GM21825 (cell line): ENCODE data around the gene TOMM6.
"Not testable (repeated sequence)": the region's sequence is repeated elsewhere in the genome, so short reads cannot be mapped to it uniquely, and the experiment has no call there.

Experiments used
- ATAC-seq: cut with Tn5 transposase; IDR thresholded peaks from one replicate; pipeline ENCODE4 v1.9.1; 2021; ENCODE audit warnings: mild to moderate bottlenecking, moderate library complexity; ENCODE audit not compliant: unreplicated experiment

The TOMM6 gene

DNA sequence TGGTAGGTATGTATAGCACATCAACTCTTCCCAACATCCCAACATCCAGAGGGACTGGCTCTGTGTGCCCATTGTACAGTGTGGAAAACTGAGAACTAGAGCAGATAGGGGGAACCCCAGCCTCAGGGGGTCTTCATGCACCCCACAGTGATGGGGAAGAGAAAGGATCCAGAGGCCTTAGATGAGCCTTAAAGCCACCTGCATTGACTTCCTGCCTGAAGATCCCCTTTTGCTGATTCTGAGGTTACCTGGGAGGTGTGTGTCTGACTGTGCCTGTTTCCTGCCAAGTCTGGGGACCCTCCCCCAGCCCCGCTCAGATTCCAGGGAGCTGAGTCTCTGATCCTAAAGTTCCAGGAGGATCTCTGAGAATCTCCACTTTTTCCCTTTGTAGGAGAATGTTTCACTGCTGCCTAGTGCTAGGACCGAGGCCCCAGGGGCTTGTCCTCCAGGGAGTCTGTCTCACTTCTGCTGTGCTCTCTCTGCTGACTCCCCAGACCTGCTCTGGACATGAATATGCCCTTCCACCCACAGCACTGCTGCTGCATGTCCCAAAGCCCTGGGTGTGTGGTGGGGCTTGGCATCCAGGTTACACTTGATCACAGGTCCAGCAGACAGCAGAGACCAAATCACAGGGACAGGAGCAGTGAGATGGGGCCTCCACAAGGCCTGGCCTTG lies 27.5 kb upstream of the TOMM6 start:
- ATAC-seq: no peak

DNA sequence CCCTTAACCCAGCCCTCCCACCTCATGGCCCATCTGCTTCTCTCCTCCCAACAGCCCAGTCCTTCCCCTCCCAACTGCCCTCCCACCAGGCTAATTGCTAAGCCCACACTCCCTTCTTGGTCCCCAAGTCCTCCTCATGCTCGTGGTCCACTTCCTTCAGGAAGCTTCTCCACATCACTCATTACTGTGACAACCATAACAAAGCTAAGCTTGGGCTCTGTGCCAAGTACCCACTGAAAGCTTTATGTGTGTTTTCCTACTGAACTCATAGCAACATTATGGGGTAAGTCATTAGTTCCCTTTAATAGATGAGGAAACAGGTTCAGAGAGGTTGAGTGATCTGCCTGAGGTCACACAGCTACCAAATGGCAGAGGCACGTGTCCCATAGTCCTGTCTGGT lies 24.0 kb upstream of the TOMM6 start:
- ATAC-seq: no peak

DNA sequence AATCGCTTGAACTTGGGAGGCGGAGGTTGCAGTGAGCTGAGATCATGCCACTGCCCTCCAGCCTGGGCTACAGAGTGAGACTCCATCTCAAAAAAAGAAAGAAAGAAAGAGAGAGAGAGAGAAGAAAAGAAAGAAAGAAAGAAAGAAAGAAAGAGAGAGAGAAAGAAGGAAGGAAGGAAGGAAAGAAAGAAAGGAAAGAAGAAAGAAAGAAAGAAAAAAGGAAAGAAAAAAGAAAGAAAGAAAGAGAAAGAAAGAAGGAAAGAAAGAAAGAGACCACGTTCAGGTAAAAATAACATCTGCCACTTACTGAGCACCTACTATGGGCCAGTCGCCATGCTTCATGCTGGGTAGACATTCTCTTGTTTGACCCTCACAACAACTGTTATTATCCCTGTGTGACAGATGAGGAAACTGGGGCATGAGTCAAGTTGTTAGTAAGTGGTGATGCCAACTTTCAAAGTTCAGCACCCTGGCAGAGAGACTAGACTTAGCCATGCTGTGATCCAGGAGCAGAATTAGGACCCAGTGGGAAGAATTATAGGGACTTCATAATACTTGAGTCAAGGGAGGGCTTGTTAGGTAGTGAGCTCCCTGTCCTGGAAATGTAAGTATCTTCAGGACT lies 21.3 kb upstream of the TOMM6 start:
- ATAC-seq: not testable (repeated sequence)

DNA sequence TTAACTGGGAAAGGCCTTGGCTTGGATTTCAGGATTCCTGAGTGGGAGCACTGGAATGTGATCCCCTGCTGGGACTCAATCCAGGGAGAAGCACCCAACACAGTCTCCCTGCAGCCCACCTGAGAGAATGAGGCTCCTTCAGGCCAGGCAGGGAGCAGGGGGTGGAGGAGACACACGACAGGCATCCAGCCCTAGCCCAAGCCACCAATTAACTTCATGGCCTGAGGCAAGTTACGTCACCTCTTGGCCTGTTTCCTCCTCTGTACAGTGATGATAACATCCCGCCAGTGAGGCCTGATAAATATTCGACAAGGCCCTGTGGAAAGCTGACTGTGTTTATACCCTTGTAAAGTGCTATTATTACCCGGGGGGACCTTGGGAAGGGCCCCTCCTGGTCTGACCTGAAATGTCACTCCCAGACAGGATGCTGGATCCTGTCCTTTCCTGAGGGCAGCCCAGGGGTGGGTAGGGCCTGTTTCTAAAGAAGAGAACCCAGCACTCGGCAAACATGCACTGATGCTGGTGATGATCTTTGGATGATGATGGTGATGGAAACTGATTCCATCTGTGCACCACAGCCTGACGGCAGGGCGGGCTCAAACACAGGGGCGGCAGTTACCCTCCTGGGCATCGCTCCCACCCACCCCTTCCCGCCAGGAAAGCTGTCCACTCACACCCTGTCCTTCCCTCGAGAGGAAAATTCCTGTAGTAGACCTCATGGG lies 20.2 kb upstream of the TOMM6 start:
- ATAC-seq: no peak

DNA sequence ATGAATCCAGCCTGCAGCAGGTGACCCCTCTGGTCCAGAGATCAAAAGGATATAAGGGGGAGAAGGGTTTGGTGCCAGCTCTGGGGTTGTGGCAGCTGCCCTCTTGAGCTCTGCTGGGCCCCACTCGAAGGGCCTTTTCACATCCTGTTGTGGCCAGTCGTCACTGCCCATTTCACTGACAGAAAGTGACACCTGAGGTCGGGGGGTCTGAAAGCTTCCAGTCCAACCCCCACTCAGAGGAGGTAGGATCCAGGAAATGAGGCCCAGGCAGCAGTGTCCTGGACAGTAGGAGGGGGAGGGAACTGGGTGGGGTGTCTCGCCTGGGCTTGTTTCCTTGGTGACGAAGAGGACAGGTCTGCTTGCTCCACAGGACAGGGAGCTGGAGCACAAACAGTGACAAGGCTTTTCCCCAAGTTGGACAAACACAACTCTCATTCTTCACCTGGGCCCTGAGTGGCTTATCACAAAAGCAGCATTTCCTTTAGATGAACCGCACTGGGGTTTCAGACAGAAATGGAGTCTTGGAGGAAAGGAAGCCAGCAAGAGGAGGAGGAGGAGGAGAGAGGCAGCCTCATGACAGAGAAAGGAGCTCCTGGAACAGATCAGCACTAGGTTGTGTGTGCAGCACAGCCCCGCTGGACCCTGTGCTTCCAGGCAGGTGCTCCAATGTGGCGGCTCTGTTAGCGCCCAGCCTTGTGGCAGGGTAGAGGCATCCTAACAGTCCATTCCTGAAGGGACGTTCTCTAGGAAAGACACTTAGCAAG lies 18.8 kb upstream of the TOMM6 start:
- no peak for ATAC-seq

DNA sequence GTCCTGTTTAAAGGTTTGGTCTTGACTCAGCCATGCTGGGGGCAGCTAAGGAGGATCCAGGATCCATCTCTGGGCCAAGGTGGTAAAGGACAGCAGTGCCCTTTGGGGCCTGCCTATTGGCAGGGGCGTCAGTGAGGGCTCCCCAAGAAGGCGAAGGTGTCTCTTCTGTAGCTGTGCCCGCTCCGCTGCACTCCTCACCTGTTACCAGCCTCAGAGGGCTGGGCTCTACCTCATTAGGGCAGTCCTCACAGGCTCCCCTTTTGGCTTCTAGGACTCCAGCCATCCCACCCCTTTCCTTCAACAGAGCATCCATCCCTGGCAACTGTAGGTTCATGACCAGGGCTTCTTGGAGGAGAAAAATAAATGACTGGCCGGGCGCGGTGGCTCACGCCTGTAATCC lies 18.1 kb upstream of the TOMM6 start:
- ATAC-seq: no peak

DNA sequence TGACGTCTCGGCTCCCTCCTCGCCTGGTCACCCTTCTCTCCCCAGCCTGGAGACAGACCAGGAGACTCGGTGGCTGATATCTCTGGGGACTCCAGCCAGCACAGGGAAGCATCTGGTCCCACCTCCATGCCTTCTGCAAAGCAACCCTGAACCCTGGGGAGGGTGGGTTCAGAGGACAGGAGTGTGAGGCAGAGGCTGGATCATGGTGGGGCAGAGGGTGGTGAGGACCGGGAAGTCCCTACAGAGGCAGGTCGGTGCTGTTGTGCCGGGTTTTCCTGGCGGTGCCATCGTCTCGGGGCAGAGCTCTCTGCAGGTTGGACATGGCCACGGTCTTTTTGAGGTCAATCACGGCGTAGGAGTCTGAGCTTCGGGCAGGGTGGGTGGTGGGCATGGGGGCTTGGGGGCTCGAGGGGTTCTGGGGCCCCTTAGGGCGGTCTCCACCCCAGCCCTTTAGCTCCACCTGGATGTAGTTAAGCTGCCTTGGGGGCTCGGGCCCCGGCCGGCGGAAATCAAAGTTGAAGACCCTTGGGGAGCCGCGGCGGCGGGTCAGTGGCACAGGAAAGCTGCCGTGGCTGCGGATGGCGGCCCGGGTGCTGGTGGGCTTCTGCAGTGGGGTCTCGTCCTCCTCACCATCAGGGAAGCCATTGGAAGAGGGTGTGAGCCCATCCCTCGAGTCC lies 17.0 kb upstream of the TOMM6 start:
- no peak for ATAC-seq

DNA sequence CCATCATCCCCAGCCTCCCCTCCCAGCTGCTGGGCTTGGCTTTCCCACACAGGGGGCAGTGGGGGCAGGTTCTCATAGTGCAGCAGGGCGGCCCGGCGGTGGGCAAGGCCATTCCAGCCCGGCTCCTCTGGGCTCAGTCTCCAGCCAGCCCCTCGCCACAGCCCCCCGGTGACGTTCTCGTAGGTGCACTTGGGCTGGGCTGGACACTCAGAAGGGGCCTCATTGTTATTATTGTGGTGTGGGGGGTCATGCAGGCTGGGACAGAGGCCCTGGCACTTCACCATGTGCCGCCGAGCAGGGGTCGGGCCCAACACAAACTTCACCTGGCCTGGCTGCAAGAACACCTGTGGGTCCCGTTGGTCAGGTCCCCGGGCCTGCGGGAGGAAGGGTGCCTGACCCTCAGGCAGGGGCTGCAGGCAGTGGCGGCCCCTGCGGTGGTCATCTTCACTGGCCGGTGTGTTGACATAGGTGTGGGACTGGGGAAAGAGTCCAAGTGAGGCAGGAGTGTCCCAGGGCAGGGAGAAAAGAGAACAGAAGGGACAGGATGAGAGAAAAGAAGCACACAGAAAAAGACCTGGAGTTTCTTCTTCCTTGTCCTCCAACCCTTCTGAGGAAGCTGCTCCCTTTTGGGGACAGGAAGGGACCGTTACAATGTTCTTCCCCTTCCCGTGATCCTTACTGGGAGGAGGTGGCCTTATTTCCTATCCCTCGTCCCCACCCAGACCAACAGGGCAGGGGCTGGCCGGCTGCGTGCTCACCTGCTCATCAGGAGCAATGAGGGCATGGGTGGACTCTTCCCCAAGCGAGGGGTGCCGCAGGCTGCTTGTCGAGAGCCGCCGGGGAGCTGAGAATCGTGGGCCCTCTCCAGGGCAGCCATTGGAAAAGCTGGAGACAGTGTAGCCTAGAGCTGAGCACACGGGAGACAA lies 16.2 kb upstream of the TOMM6 start:
- no peak for ATAC-seq

DNA sequence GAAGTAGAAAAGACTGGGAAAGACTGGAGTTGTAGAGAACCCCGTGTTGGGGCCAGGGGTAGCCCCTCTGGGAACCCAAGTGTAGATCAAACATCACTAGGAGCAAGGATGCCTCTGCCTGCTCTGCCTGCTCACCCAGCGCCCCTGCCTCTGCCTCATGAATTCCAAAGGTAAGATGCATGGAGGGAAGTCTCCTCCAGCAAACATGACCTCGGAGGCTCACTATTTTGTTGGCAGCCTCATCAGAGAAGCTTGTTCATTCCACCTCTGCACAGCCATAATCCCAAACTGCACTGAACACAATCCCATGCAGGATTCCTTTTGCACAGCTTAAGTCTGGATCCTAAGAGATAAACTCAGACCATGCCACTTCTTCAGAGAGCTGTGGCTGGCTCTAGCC lies 12.7 kb upstream of the TOMM6 start:
- no peak for ATAC-seq

DNA sequence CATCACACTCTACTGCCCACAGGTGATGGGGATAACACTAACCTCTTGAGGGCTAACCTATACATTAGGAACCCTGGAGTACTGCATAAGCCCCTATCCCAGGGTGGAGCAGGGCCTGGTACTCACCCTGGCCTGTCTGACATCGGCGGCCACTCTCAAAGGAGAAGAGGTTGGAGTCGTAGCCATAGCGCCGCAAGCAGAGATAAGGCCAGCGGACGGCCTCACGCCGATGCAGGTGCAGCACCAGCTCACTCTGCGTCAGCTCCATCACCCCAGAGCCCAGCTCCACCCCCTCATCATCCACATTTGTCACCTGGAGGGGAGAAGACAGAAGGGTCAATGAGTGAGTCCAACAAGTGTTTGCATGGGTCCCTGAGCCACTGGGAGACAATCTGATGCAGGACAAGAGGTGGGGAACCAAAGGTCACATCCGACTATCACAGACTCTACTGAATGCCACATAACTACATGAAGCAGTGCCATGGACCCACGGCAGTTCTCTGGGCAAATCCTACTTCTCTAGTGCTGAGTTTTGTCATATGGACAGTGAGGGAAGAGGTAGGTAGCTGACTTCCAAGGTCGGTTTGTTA lies 12.1 kb upstream of the TOMM6 start:
- no peak for ATAC-seq

DNA sequence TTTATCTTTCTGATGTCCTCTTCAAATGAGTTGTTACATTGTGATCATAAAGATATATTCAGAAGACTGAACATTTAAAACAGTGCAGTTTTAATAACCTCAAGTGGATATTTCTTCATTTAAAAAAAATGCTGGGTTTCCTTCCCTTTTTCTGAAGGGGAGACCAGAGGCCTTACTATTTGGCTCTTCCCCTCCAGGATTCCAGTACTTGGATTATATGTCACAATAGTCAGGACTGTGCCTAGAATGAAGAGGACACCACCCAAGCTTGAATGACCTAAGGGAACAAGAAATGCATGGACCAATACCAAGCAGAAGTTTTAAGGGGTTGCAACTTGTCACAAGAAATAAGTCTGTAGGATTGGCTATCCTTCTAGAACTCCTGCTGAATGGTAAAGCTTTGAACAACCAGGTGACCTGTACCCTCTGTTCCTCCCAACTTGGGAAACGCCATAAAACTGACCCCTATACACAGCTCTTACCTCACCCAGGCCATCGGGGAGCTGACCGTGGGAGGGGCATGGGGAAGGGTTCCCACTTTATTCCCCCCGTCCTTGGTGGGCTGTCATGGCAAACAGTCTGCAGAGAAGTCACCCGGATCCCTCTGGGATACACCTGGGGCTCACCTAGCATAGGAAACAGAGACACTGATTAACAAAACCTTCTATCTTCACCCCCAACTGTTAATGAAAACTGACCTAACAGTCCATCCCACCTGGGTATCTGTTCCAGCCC lies 9.8 kb upstream of the TOMM6 start:
- ATAC-seq: no peak

DNA sequence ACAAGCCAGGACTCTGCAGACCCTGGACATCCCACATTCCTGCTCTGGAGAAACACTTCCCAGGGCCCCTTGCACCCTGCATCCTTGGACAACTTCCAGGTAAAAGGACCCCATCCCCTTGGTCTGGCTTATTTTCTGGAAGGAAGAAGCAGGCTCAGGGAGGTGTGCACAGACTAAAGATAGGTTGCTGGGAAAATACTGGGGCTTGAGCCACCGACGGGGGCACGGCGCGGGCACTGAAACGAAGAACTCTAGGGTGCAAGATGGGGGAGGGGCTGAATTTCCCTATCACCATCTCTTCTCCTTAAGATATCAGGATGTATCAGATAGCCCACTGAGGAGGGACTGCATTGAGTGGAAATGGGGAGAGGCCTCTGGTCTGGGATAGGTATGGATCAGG lies 8.6 kb upstream of the TOMM6 start:
- no peak for ATAC-seq

DNA sequence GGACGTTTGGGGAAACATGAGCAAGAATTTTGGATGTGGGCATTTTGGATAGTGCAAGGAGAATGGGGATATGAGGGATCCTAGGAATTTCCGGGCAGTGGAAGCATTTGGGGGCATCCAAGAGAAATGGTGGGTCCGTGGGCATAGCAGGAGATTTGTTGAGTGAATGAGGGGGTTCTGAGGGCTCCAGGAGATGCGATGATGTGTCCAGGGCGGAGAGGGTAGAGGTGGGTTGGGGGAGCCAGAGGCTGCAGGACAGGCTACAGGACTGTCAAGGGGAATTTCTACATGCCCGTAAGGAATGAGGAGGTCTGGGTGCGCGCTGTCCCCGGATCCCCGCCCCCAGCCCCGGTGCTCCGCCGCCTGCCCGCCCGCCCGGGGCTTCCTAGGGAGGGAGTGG lies 8.2 kb upstream of the TOMM6 start:
- peak; percentile 5 for ATAC-seq

DNA sequence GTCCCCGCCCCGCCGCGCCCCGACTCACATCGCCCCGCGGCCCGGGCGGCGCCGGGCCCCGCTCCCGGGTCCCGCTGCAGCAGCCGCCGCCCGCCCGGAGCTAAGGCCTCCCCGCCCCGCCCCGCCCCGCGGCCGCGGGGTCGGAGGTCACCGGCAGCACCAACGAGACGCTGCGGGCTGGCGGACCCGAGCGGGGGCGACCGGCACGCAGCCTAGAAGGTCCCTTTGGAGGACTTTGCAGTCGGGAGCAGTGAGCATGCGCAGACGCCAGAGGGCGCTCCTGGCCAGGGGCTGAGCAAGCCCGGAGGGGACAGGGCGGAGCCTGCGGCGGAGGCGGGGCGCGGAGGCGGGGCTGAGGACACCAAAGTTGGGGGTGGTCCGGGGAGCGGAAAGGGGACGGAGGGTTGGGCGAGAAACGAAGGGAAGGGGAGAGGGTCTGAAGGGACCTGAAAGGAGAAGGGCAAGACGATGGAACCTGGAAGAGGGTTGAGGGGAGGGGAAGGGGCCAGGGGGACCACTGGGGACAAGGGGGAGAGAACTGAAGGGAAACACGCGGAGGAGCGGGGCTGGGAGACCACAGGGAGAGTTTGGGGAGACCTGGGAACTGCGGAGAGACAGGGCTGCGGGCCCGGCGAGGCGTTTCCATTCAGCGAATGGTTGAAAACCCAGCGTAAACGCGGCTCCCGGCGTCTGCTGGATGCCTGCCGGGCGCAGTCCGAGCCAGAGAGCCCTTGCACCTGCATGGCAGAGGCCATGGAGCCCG lies 7.5 kb upstream of the TOMM6 start, which contains the start of gene FRS3:
TSS of gene FRS3 (minus strand) at position 113 of the 763 bp plus-strand sequence. CDS start 2,913 bp downstream, outside the sequence.
- peak; percentile 85 for ATAC-seq

DNA sequence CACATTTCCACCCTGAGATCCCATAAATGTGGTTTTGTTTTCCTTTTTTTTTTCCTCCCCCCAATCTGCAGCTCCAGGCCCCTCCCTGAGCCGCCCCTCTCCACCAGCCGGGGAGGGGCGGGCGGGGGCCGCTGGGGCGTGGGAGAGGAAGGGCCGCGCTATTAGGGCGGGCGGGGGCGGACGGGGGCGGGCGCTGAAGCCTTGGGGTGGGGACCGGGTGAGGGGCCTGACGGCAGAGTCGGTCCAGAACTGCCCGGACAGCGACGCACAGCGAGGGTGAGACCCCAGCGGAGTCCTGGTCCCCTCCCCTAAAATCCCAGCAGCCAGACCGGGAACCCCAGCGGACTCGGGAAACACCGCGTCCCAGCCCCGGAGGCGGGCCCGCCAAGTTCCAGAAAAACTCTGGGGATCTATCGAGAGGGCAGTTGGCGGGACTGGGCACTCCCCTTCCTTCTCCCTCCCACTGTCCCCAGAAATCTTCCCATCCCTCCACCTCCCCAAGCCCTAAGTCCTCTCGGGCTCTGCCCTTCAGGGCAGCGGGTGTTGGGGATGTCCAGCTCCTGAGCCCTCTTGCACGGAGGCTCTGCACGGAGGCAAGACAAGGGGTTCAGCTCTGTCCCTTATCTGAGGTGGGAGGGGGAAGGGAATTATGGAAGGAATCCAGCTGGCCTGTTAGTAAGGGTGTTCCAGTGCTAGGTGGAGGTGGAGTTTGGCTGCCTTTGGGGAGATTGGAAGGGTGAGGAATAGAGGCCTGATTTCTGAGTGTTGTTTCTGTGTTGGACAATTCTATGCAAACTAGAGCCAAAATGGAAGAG lies 6.7 kb upstream of the TOMM6 start, which contains the start of gene PRICKLE4:
TSS of gene PRICKLE4 (plus strand) at position 232 of the 815 bp plus-strand sequence. CDS start 2,692 bp downstream, outside the sequence.
- ATAC-seq: no peak

DNA sequence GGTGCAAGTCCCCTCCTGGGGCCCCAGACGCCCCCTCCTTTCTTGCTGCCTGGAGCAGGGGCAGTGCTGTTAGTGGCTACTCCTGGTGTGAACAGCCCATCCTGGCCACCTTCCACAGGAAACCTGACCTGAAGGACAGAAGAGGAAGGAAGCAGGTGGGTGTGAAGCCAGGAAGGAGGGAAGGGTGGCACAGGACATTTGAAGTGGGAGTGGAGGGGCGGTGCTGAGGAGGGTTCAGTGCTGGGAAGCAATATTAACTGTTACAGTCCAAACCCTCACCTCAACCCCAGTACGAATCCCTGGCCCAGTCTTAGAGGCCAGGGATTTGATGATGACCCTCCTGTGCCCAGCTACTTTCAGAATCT lies 6.1 kb upstream of the TOMM6 start:
- no peak for ATAC-seq
